GM21447 (cell line): ENCODE results near the gene RGS19.
"Not testable (repeated sequence)": the region's sequence is repeated elsewhere in the genome, so short reads cannot be mapped to it uniquely, and the experiment has no call there.

ENCODE experiments used
- ATAC-seq: cut with Tn5 transposase; IDR thresholded peaks from one replicate; pipeline ENCODE4 v1.9.1; 2021; ENCODE audit not compliant: unreplicated experiment

RGS19 gene

DNA sequence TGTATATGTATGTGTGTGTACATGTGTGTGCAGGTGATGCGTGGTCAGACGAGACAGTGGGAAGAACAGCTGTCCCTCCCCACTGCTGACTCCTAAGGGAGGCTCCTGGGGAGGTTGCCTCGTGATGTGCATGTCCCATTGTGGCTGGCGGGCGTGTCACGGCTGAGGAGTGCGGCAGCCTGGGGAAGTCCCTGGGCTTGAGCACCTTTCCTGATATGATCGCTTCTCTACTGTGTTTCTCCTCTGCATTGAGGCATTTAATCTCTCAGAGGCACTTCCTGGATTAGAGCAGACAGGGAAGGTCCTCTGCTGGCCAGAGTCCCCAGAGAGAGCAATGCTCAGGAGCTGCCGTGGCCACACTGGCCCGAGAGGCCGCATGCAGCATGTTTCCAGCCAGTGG lies 16.6 kb upstream of the RGS19 start:
- ATAC-seq, result no peak

DNA sequence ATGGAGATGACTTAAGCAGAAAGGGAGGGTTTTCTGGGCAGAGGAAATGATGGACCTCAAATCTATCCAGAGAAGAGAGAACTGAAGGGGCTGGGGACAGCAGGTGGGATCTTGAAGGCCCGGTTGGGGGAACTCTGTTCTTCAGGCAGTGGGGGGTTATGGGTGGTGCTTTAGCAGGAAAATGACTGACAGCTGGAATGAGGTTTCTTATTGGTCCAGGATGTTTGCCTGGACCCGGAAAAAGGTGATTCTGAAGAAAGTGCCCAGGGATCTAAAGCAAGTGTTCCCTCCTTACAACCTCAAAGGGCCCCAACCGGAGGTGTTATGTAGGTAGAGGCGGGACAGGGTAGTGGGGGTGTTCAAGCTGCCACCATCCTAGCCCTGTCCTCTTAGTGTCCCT lies 16.1 kb upstream of the RGS19 start:
- no peak for ATAC-seq

DNA sequence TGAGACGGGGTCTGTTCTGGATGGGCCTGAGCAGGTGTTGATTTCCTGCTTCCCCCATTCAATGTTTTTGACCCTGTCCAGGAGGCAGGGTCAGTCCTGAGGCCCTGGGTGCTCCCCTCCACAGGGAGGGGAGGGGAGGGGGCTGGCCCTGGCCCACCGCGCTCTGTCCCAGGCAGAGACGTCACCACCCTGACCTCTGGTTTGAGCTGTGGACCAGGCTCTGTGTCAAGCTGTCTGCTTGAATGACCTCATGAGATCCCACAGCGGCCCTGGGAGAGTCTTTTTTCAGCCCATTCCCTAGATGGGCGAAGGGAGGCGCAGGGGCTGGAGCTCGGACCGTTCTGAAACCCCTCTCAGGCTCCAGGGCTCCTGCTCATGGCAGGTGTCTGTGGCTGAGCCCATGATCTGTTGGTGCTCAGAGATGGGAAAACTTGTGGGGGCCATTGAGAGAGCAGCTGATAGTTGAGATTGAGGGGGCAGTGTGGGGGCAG lies 13.7 kb upstream of the RGS19 start:
- no peak for ATAC-seq

DNA sequence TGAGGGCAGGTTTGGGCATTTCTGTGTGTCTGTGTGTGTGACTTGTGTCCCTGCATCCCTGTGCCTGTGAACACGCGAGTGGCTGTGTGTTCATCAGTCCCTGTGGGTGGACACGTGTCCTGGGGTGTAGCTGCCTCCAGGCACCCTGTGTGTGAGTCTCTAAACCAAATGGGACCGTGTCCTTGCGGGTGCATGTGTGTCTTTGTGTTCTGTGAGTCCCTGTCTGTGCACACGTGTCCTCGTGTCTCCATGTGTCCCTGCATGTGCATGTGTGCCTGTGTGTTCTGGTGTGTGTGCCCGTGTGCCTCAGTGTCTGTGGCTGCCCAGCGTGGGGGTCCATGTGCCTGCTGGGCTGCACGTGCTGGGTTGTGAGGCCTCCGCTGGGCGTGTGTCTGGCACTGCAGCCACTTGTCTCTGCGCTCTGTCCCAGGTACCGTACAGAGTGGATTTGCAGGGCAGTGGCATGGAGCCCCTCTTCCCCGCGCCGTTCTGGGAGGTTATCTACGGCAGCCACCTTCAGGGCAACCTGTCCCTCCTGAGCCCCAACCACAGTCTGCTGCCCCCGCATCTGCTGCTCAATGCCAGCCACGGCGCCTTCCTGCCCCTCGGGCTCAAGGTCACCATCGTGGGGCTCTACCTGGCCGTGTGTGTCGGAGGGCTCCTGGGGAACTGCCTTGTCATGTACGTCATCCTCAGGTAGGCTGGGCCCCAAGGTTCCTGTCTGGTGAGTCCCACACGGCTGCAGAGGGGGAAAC lies 13.1 kb upstream of the RGS19 start:
- no peak for ATAC-seq

DNA sequence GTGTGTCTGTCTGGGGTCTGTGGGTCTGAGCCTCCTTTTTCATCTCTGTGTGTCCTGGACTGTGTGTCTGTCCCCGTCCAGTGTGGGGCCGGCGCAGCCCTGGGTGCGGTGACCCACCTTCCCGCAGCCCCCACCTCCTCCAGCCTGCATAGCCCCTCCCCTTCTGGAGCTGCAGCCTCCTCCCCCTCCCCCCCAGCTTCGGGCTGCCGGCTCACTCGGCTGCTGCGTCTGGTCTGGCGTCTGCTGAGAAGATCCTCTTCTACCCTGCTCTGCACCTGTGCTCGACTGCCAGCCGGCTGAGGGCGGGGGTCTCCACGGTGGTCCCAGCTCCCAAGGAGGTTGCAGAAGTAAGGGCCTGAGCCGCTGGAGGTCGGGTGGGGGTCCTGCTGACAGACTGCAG lies 12.5 kb upstream of the RGS19 start:
- no peak for ATAC-seq

DNA sequence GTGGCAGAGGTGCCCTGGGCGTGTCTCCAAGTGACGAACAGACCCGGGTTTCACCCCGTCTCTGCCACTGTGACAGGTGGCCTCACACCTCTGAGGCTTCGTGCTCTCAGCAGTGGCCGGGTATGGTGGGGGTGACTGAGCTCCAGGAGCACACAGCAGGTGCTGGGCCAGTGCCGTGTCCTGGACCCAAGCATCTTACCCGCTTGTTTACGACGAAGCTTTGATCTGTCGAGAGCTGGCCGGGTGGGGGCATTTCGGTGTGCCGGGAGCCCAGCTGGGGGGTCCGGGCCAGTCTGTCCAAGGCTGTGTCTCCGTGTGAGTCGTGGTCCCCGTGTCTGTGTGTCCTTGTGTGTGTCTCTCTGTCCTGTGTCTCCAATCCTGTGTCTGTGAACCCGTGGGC lies 12.0 kb upstream of the RGS19 start:
- no peak for ATAC-seq

DNA sequence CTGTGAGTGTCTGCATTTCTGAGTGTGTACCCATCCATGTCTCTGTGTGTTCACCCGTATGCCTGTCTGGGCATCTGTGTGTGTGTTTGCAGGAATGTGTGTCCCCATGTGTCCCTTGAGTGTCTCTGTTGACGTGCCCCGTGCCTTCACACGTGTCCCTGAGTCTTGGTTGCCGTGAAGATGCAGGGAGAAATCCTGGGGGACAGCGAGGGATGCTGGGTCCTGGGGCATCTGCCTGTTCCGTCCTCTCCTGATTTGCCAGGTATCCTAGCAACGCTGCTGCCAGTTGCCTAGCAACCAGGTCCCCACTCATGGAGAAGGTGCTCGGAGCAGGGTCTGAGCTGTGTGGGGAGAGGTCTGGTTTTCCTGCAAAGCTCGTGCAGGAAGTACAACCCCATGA lies 10.8 kb upstream of the RGS19 start:
- no peak for ATAC-seq

DNA sequence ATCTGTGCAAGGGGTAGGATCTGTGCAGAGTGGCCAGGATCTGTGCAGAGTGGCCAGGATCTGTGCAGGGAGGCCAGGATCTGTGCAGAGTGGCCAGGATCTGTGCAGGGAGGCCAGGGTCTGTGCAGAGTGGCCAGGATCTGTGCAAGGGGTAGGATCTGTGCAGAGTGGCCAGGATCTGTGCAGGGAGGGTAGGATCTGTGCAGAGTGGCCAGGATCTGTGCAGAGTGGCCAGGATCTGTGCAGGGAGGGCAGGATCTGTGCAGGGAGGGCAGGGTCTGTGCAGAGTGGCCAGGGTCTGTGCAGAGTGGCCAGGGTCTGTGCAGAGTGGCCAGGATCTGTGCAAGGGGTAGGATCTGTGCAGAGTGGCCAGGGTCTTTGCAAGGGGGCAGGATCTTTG lies 9.3 kb upstream of the RGS19 start:
- not testable (repeated sequence) for ATAC-seq

DNA sequence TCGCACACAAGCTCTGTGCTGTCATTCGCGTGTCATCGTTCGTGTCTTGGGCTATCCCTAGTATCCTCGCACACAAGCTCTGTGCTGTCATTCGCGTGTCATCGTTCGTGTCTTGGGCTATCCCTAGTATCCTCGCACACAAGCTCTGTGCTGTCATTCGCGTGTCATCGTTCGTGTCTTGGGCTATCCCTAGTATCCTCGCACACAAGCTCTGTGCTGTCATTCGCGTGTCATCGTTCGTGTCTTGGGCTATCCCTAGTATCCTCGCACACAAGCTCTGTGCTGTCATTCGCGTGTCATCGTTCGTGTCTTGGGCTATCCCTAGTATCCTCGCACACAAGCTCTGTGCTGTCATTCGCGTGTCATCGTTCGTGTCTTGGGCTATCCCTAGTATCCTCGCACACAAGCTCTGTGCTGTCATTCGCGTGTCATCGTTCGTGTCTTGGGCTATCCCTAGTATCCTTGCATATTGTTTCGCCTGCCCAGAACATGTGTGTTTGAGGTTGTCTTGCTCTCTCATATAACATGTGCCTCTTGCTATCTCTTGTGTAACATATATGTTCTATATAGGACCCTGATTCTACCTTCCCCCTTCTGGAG lies 8.0 kb upstream of the RGS19 start:
- not testable (repeated sequence) for ATAC-seq

DNA sequence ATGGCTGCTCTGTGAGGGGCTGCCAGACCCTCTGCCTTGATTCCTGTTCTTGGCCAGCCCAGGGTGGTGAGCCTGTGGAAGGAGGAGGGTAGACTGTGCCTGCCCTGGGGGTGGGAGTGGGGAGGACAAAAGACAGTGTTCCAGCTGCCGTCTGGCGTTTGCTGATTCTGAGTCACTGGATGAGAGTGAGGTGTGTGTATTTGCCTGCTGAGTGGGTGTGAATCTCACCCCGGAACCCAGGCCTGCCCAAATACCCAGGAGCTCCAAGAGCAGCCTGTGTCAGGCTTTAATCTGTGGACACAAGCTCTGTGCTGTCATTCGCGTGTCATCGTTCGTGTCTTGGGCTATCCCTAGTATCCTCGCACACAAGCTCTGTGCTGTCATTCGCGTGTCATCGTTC lies 7.5 kb upstream of the RGS19 start:
- no peak for ATAC-seq

DNA sequence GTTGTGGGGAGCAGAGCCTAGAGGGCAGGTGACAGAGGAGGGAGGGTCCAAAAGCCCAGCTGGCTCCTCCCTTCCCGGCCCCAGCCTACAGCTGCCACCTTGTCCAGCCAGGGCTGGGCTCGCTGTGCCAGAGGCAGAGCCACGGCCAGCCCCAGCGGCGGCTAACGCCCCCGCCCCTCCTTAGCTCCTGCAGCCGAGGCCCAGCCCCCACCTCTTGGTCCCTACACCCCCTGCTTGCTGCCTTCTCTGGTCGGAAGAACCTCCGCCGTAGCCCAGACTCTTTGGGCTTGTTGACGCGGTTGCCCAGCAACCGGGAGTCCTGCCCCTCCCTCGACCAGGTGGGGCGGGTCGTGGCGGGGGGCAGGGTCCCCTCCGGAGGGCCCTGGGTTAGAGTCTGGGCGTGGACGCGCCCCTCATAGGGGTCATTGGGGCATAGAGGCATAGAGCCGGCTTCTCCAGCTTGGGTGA lies 5.4 kb upstream of the RGS19 start:
- no peak for ATAC-seq

DNA sequence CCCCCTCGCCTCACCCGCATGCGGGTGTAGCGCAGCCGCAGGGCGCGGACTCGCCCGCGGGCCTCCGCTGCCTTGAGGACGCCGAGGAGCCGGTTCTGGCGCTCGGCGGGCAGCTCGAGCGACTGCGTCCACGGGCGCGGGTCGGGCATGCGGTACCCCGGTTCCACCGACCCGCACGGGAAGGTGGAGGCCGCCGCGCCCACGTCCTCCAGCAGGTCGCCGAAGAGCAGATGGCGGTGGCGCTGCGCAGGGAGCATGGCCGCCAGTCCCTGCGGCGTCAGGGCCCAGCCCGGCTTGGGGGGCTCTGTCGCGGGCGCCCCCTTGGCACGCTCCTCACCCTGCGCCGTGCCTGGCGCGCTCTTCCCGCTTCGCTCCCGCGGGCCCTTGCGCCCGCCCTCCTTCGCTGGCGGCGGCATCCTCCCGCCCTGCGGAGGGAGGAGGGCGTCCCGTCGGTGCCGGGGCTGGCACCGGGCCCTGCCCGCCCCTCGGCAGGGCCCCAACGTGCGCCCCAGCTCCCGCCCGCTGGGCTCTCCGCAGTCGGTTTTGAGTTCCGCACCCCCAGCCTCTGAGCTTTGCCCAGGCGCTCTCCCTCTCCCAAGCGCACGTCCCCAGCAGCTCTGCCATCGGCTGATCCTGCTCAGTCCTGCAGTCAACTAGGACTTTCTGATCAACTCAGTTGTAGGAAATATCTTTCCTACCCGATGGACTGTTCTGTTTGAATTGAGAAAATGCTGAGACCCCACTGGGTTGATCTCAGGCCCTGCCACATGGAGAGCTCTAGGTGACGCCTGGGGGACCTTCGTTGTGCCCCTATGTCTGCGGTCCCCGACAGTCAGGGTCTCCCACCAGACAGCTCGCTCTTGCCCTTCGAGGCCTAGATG lies 4.7 kb upstream of the RGS19 start, which contains the start of gene LKAAEAR1:
Gene LKAAEAR1 (minus strand): TSS at position 595 of the 881 bp plus-strand sequence. CDS start 179 bp downstream, at position 416.
- no peak for ATAC-seq

DNA sequence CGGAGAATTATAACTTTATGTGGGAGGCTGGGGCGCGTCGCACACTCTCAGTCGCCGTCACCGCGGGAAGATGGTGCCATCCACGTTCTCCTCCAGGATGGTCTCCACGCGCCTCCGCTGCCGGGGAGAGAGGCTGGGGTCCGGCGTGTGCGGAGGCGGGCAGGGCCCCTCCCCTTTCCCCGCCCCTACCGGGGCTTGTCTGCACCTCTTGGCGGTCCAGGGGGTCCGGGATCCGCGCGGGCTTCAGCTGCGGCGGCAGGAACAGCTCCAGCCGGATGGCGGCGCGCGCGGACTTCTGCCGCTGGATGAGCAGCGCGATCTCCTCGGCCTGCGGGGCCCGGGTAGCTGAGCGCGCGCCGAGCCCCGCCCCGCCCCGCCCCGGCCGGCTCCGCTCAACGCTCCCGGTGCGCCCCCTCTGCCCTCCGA lies 4.1 kb upstream of the RGS19 start:
- no peak for ATAC-seq

DNA sequence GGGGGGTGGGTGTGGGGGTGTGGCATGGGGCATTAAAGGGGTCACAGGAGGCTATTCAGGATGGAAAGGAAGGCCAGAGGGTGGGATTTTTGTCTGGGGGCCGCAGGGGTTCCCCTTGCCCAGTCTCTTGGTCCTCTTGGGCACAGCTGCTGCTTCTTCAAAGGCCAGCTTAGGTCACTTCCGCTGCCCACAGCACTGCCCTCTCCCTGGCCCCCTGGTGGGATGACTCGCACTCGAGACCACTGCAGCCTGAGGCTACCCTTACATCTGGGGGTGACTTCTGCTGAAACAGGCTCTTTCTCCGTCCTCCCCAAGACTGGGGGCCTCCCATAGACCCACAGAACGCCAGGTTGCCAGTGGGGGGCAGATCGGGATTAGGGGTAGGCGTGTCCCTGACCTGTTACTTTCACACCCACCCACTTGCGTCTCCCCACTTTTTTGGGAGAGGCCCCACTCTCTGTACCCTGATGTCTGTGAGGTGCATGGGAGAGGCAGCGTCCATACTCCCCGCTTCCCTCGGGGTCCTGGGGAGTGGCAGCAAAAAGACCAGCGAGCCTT lies 3.6 kb upstream of the RGS19 start:
- ATAC-seq, result no peak

DNA sequence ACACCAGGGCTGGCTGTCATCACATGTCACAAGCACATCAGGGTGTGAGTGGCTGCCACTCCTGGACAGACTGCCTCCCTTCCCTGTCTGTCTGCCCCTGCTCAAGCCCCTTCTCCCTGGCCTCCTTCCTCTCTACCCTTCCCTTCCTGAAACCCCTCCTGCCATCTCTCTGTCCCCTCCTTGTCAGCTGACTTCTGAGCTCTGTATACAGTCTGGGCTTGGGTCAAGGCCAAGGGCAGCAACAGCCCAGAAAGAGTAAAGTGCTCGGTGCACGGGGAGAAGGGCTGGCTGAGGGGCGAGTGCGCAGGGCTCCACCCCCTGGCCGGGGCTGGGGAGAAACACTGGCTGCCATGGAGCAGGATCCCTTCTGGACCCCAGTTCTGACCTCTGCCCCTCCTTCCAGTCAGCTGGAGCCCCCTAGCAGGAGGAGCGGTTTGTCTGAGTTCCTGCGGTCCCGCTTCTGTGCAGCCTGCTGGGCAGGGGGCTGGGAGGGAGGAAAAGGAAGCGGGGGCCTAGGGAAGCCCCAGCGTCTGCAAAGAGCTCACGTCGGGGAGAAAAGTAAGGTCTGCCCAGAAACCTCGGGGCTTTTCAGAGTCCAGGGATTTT lies 2.9 kb upstream of the RGS19 start:
- no peak for ATAC-seq

DNA sequence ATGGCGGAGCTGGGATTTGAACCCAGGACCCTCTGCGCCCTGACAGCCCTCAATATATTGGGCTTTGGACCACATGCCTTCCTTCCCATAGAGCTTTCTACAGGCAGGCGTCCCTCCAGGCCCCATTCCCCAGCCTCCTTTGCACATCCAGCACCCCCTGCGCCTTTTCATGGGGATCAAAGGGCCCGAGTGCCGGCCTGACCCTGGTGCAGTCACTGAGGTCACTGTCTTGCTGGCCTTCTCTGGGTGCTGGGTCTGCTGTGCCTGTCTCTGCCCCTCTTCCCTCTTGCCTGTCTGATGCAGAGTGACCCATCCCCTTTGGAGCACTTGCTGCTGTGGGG lies 2.3 kb upstream of the RGS19 start:
- ATAC-seq, result no peak

DNA sequence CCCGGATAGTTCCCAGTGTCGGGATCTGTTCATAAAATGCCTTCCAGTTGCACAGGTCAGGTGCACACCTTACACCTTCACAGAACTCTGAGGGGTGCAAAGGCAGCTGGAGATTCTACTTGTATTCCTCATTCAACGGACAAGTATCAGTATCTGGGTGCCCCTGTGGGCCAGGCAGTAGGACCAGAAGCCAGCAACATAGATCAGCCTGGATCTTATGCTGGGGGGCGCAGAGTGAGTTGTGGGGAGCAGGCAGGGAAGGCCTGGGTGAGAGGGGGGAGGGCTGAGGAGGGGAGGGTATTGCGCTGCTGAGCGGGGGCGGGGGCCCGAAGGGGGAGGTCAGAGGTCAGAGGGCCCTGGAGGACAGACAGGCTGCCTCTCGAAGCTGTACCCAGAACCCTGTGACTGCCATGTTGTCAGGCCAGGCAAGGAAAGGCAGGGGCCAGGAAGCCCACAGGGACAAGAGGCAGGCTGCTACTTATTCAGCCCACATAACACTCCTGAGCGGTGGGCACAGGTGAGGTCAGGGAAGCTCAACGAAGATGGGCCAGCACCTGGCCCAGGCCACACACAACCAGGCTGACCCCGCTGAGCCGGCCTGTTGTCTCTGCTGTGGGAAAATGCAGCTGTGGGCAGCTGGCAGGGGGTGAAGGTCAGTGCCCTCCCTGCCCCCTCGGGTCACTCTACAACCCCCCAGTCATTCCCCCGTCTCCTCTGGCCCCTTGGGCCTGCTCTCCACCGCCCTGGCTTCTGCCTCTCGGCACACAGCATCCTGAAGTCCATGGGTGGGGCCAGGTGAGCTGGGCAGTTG lies 1.7 kb upstream of the RGS19 start:
- no peak for ATAC-seq

DNA sequence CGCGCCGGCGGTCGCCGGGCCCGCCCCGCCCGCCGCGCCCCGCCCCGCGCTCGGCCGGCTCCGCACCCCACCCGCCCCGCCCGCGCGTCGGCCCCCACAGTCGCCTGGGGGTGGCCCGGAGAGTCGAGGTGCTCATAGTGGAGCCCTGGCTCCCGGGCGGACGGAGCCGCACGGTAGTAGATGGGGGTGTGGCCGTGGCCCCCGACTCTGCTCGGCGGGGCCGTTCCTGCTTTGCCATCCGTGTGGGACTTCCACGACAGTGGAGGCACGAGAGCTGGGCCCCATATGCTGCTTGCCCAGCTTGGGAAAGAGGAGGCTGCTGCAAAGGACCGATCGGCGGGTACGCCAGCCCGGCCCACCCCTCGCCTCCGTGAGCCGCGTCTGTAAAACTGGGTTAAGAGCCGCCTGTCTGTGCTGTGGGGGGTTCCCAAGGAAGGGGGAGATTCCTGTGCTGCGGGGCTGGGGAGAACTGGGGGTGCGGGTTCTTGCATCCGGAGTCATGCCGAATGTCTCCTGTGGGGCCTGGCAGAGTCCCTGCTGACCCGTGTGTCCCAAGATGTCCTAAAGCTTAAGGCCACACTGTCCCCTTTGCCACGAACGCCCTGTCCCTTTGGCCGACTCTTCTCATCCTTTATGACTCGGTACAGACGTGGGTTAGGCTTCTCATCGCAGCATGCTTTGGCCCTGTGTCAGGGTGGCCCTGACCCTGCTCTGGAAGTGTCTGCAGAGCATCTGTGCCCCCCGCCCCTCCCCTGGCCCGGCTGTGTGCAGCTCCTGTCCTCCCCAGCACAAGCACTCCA lies 895 bp upstream of the RGS19 start, which contains the start of gene OPRL1:
Gene OPRL1 (plus strand): TSS at position 70 of the 800 bp plus-strand sequence. CDS start 12,639 bp downstream, outside the sequence.
- ATAC-seq, result no peak

DNA sequence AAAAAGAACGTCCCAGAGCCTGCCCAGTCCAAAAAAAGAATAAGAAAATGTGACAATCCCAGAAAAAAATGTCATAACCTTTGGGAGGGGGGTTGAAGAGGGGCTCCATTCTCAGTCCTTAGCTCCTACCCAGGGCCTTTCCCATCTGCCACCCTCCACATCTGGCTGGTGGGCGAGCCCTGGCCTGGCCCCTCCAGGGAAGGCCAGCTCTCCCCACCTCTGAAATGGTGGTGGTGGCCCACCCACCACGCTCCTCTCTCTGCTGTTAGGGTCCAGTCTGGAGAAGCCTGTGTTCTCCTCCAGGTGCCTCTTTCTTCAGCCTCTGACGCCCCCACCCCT lies 415 bp downstream of the RGS19 start:
- ATAC-seq, result no peak
